Measurements from ENCODE around the gene MYO18A. TPM values are rescaled to one million over a fixed set of nuclear protein-coding genes. Genes with fewer than 3 reads are reported as not detected.

Gene MYO18A
- polyA plus RNA-seq, 2 donors = 39.1 to 86.4 TPM

DNA sequence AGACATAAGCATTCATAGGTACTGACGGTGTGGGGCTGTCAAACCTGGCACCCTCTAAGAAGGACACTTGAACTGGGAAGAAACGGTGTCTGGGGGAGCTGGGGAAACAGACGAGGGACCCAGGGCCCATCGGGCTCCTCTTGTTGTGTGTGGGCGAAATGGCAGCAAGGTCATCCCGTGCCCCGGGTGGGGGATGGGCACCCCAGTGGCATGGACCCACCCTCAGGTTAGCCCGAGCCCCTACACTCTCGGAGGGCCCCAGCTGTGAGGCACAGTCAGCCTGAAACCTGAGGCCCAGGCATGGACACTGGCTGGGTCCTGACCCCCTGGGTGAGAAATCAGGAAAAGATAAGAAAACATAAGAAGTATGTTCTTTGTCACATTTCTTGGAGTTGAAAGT, 57.1 kb downstream of the MYO18A start:
- H3K4me3 ChIP-seq (ENCODE audit: low read depth in 1 of 2, low read length in 2 of 2) = no peak overlapping the region
- 83 to 87% methylated on average over 9 of the region's 9 CpGs for WGBS, 2 donors
- no peaks in the 10 kb centered on the region for H3K27me3 ChIP-seq (ENCODE audit: control insufficient read depth in 1 of 2, insufficient read depth in 2 of 2, low read length in 2 of 2)
- no peaks in the 10 kb centered on the region for H3K9me3 ChIP-seq (ENCODE audit: control insufficient read depth in 2 of 2, insufficient read depth in 1 of 2, low read depth in 1 of 2, low read length in 1 of 2)
- peaks cover 0 to 5% of the 10 kb centered on the region in 2 donors for H3K4me1 ChIP-seq (ENCODE audit: control insufficient read depth in 2 of 2, insufficient read depth in 2 of 2, low read length in 1 of 2)
- peaks cover 13 to 56% of the 10 kb centered on the region in 2 donors for H3K36me3 ChIP-seq (ENCODE audit: control insufficient read depth in 2 of 2, insufficient read depth in 2 of 2, low read length in 1 of 2)
- H3K27ac ChIP-seq (ENCODE audit: low read depth in 2 of 2, low read length in 1 of 2) = no peak overlapping the region

DNA sequence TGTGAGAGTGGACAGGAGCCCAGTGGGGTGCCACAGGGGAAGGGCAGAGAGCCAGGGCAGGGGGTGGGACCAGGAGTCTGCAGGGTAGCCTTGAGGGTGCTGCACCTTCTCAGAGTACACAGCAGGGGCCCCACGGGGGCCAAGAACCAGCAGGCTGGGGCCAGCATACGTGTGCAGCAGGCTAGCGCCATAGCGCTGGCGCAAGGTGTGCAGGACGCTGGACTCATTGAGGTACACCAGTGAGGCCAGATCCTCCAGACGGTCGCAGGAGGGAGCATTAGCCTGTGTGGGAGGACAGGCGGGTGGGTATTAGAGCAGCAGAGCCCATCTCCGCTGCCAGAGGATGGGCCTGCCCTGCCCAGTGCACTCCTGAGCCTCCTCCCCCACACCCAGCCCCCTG, 58.8 kb downstream of the MYO18A start:
- Histone ChIP-seq H3K9me3 (ENCODE audit: control insufficient read depth in 2 of 2, insufficient read depth in 1 of 2, low read depth in 1 of 2, low read length in 1 of 2) (no peaks in the 10 kb centered on the region), H3K27ac (ENCODE audit: low read depth in 2 of 2, low read length in 1 of 2) (no peak overlapping the region), H3K27me3 (ENCODE audit: control insufficient read depth in 1 of 2, insufficient read depth in 2 of 2, low read length in 2 of 2) (no peaks in the 10 kb centered on the region), H3K4me3 (ENCODE audit: low read depth in 1 of 2, low read length in 2 of 2) (no peak overlapping the region), H3K4me1 (ENCODE audit: control insufficient read depth in 2 of 2, insufficient read depth in 2 of 2, low read length in 1 of 2) (peaks cover 0 to 5% of the 10 kb centered on the region in 2 donors), H3K36me3 (ENCODE audit: control insufficient read depth in 2 of 2, insufficient read depth in 2 of 2, low read length in 1 of 2) (peaks cover 13 to 53% of the 10 kb centered on the region in 2 donors)
- WGBS, 2 donors = 93 to 95% methylated on average over 10 of the region's 10 CpGs

DNA sequence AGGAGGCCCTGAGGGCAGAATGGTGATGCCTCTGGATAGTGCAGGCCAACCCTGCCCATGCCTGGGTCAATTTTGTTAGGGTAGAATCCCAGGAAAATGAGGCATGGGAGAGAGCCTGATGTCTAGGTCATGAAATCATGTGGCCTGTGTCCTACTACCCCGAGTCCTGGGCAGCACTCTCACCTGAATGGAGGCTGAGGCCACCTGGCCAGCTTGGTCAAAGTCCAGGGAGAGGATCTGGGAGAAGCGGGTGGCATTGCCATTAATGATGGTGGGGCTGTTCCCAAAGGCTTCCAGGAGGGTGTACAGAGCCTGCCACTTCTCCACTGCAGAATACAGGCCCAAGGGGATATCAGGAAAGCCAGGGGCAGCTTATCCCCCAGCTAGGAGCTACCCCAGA, 59.8 kb downstream of the MYO18A start:
- peaks cover 13 to 58% of the 10 kb centered on the region in 2 donors for H3K36me3 ChIP-seq (ENCODE audit: control insufficient read depth in 2 of 2, insufficient read depth in 2 of 2, low read length in 1 of 2)
- H3K9me3 ChIP-seq (ENCODE audit: control insufficient read depth in 2 of 2, insufficient read depth in 1 of 2, low read depth in 1 of 2, low read length in 1 of 2) = no peaks in the 10 kb centered on the region
- peaks cover 0 to 5% of the 10 kb centered on the region in 2 donors for H3K4me1 ChIP-seq (ENCODE audit: control insufficient read depth in 2 of 2, insufficient read depth in 2 of 2, low read length in 1 of 2)
- no peak overlapping the region for H3K4me3 ChIP-seq (ENCODE audit: low read depth in 1 of 2, low read length in 2 of 2)
- no peak overlapping the region for H3K27ac ChIP-seq (ENCODE audit: low read depth in 2 of 2, low read length in 1 of 2)
- H3K27me3 ChIP-seq (ENCODE audit: control insufficient read depth in 1 of 2, insufficient read depth in 2 of 2, low read length in 2 of 2) = no peaks in the 10 kb centered on the region
- WGBS, 2 donors = 78 to 94% methylated on average over 2 of the region's 2 CpGs

DNA sequence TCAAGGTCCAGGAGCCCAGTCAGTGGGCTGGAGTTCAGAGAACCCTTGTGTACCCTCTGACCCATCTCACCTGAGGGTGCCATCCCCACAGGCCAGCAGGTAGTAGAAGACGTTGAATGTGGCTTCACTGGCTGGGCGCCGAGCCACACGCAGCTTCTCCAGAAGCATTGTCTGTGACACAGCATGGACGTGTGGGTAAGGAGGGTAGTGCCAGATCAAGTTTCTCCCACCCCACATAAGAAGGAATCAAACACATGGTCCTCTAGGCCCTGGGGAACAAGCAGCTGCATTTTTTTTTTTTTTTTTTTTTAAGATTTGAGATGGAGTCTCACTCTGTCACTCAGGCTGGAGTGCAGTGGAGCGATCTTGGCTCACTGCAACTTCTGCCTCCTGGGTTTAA, 60.9 kb downstream of the MYO18A start:
- H3K27ac ChIP-seq (ENCODE audit: low read depth in 2 of 2, low read length in 1 of 2) = no peak overlapping the region
- 88 to 91% methylated on average over 6 of the region's 6 CpGs for WGBS, 2 donors
- H3K36me3 ChIP-seq (ENCODE audit: control insufficient read depth in 2 of 2, insufficient read depth in 2 of 2, low read length in 1 of 2) = peaks cover 14 to 65% of the 10 kb centered on the region in 2 donors

DNA sequence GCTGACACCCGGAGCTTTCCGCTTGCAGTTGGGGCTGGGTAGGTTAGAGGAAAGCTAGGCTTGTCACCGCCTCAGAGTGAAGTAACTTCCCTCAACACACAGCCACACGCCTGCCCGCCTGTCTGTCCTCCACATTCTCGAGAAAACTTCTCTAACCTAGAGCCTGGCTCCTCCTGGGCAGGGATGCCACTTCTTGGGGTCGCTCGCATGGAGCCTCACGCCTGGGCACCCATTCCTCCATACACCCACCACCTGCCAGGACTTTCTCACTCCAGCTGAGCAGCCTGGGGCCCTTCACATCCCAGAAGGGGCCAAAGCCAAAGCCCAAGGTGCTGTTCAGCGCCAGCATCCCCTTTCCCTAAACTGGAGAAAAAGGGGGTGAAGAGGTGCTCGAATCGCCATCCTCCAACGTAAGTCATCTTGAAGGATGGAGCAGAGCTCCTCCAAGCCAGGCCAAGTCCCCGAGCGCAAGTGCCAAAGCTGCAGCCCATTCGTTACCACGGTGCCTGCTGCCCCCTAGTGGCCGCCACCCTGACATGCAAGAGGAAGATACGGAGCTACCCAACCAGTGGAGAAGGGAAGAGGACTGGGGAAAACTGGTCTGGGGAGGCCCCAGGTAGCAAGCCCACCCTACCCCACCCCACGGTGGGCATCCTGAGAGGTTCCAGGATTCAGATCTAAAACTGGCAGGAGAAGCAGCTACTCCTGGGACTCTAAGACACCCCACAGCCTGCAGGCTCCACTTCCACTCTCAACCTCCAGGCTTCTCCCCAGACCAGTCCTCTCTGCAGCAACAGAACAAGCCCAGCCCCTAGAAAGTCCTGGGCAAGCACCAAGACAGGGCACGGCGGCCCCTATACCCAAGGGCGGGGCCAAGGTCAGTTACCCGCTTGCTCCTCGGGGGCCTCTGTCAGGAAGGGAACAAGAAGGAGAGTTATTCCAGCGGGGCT, 63.1 kb downstream of the MYO18A start:
- no peaks in the 10 kb centered on the region for H3K27me3 ChIP-seq (ENCODE audit: control insufficient read depth in 1 of 2, insufficient read depth in 2 of 2, low read length in 2 of 2)
- H3K27ac ChIP-seq (ENCODE audit: low read depth in 2 of 2, low read length in 1 of 2) = no peak overlapping the region
- 58 to 59% methylated on average over 26 of the region's 26 CpGs for WGBS, 2 donors
- H3K4me3 ChIP-seq (ENCODE audit: low read depth in 1 of 2, low read length in 2 of 2) = no peak overlapping the region
- no peaks in the 10 kb centered on the region for H3K4me1 ChIP-seq (ENCODE audit: control insufficient read depth in 2 of 2, insufficient read depth in 2 of 2, low read length in 1 of 2)
- peaks cover 16 to 63% of the 10 kb centered on the region in 2 donors for H3K36me3 ChIP-seq (ENCODE audit: control insufficient read depth in 2 of 2, insufficient read depth in 2 of 2, low read length in 1 of 2)
- H3K9me3 ChIP-seq (ENCODE audit: control insufficient read depth in 2 of 2, insufficient read depth in 1 of 2, low read depth in 1 of 2, low read length in 1 of 2) = no peaks in the 10 kb centered on the region

More for the DNA sequence above, 60.9 kb downstream of the MYO18A start:
- Histone ChIP-seq H3K4me1 (ENCODE audit: control insufficient read depth in 2 of 2, insufficient read depth in 2 of 2, low read length in 1 of 2) (no peaks in the 10 kb centered on the region), H3K27me3 (ENCODE audit: control insufficient read depth in 1 of 2, insufficient read depth in 2 of 2, low read length in 2 of 2) (no peaks in the 10 kb centered on the region), H3K4me3 (ENCODE audit: low read depth in 1 of 2, low read length in 2 of 2) (no peak overlapping the region), H3K9me3 (ENCODE audit: control insufficient read depth in 2 of 2, insufficient read depth in 1 of 2, low read depth in 1 of 2, low read length in 1 of 2) (no peaks in the 10 kb centered on the region)

DNA sequence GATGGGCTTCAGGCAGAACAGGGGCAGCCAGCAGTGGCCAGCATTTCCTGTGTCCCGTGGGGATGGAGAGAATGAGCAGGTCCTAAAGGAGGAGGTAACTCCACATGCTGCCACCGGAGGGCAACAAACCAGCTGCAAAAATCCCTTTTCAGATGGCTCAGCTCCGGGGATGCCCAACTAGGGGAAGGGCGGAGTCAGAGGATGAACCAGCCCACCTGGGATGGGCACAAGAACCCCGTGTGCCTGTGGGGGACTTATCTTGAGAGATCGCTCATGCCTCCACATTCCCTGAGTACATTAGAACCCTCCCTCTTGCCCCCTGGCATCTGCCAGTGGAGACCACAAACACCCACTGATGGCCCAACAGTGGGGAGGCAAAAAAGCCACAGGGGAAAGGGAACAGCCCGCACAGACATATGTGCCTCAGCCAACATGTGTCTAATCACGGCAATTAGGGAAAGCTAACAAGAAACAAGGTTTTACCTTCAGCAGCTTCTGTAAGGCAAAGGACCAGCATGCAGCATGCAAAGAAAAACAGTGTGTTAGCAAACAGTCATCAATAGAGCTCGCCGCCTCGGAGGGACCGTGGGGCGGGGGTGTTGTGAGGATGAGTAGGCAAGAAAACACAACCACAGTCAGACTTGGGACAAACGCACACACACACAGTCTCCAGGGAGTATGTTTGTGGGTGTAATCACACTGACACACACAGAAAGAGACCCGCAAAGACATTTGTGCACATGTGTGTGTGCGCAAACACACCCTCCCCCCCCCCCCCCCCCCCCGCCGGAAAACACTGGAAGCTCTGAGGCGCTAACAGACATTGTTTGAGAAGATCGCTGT, 64.0 kb downstream of the MYO18A start:
- Histone ChIP-seq H3K4me3 (ENCODE audit: low read depth in 1 of 2, low read length in 2 of 2) (no peak overlapping the region), H3K36me3 (ENCODE audit: control insufficient read depth in 2 of 2, insufficient read depth in 2 of 2, low read length in 1 of 2) (peaks cover 16 to 58% of the 10 kb centered on the region in 2 donors), H3K27me3 (ENCODE audit: control insufficient read depth in 1 of 2, insufficient read depth in 2 of 2, low read length in 2 of 2) (no peaks in the 10 kb centered on the region), H3K4me1 (ENCODE audit: control insufficient read depth in 2 of 2, insufficient read depth in 2 of 2, low read length in 1 of 2) (no peaks in the 10 kb centered on the region), H3K27ac (ENCODE audit: low read depth in 2 of 2, low read length in 1 of 2) (no peak overlapping the region), H3K9me3 (ENCODE audit: control insufficient read depth in 2 of 2, insufficient read depth in 1 of 2, low read depth in 1 of 2, low read length in 1 of 2) (no peaks in the 10 kb centered on the region)
- 63 to 68% methylated on average over 18 of the region's 20 CpGs for WGBS, 2 donors

DNA sequence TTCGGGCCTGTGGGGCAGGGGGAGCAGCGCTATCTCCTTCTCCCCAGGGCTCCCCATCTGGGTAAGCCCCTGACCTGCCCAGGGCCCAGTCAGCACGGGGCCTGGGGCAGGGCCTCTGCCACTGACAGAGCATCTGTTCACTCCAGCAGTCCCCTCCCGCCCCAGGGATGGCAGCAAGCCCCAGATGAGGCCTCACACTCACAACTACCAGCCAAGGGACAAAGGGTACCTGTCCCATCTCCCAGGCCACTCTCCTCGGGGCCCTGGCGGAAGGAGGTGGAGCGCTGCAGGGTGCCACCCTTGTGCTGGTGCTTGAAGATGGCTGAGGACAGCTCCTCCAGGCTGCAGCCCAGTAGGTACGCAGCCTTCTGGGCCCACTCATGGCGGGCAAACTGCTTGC, 64.8 kb downstream of the MYO18A start:
- no peak overlapping the region for H3K4me3 ChIP-seq (ENCODE audit: low read depth in 1 of 2, low read length in 2 of 2)
- H3K9me3 ChIP-seq (ENCODE audit: control insufficient read depth in 2 of 2, insufficient read depth in 1 of 2, low read depth in 1 of 2, low read length in 1 of 2) = no peaks in the 10 kb centered on the region
- H3K27me3 ChIP-seq (ENCODE audit: control insufficient read depth in 1 of 2, insufficient read depth in 2 of 2, low read length in 2 of 2) = no peaks in the 10 kb centered on the region
- no peak overlapping the region for H3K27ac ChIP-seq (ENCODE audit: low read depth in 2 of 2, low read length in 1 of 2)
- 95 to 96% methylated on average over 8 to 9 of the region's 9 CpGs for WGBS, 2 donors
- H3K36me3 ChIP-seq (ENCODE audit: control insufficient read depth in 2 of 2, insufficient read depth in 2 of 2, low read length in 1 of 2) = peaks cover 9 to 57% of the 10 kb centered on the region in 2 donors
- no peaks in the 10 kb centered on the region for H3K4me1 ChIP-seq (ENCODE audit: control insufficient read depth in 2 of 2, insufficient read depth in 2 of 2, low read length in 1 of 2)

DNA sequence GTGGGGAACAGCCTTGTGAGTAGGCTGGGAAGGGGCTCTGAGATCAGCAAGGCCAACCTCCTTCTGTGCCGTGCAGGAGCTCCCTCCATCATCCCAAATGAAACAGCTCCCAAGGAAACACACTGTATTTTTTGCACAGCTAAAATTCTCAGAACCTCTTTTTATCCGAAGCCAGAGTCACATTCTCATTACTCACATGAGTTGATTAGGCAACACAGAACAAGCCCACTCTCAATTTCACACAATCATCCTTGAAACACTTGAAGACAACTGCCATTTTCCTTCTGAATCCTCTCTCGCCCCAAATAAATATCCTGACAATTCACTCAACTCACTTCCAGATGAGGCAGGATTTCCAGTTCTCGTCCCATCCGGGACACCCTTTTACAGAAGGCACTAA, 66.1 kb downstream of the MYO18A start:
- Histone ChIP-seq H3K4me1 (ENCODE audit: control insufficient read depth in 2 of 2, insufficient read depth in 2 of 2, low read length in 1 of 2) (no peaks in the 10 kb centered on the region), H3K4me3 (ENCODE audit: low read depth in 1 of 2, low read length in 2 of 2) (no peak overlapping the region), H3K27ac (ENCODE audit: low read depth in 2 of 2, low read length in 1 of 2) (no peak overlapping the region), H3K9me3 (ENCODE audit: control insufficient read depth in 2 of 2, insufficient read depth in 1 of 2, low read depth in 1 of 2, low read length in 1 of 2) (no peaks in the 10 kb centered on the region), H3K27me3 (ENCODE audit: control insufficient read depth in 1 of 2, insufficient read depth in 2 of 2, low read length in 2 of 2) (no peaks in the 10 kb centered on the region), H3K36me3 (ENCODE audit: control insufficient read depth in 2 of 2, insufficient read depth in 2 of 2, low read length in 1 of 2) (peaks cover 8 to 60% of the 10 kb centered on the region in 2 donors)
- 90 to 93% methylated on average over 5 of the region's 5 CpGs for WGBS, 2 donors

DNA sequence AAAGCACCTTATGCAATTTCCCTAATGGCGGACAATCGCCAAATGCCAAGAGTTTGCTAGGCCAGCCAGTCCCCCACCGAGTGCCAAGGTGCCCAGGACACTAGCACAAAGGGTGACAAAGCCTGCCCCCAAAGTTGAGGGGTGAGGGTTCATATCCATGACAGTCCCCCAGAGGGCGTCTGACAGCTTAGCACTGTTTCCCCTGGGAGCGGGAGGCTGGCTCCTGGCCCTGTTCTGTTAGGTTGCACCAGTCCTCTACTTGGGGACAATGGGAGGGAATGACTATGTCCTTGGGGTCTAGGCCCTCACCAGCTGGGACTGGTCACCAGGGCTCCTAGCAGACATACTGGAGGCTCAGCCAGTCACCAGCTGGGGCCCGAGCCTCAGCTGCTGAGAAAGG, 66.9 kb downstream of the MYO18A start:
- H3K4me3 ChIP-seq (ENCODE audit: low read depth in 1 of 2, low read length in 2 of 2) = no peak overlapping the region
- peaks cover 8 to 59% of the 10 kb centered on the region in 2 donors for H3K36me3 ChIP-seq (ENCODE audit: control insufficient read depth in 2 of 2, insufficient read depth in 2 of 2, low read length in 1 of 2)
- no peaks in the 10 kb centered on the region for H3K9me3 ChIP-seq (ENCODE audit: control insufficient read depth in 2 of 2, insufficient read depth in 1 of 2, low read depth in 1 of 2, low read length in 1 of 2)
- no peak overlapping the region for H3K27ac ChIP-seq (ENCODE audit: low read depth in 2 of 2, low read length in 1 of 2)
- no peaks in the 10 kb centered on the region for H3K27me3 ChIP-seq (ENCODE audit: control insufficient read depth in 1 of 2, insufficient read depth in 2 of 2, low read length in 2 of 2)
- no peaks in the 10 kb centered on the region for H3K4me1 ChIP-seq (ENCODE audit: control insufficient read depth in 2 of 2, insufficient read depth in 2 of 2, low read length in 1 of 2)
- 84 to 88% methylated on average over 6 of the region's 6 CpGs for WGBS, 2 donors

Data from esophagus (tissue), 2 donors.